Activated gamma-delta T cell treated with Interleukin-2 at 50 U/mL for 16 hours (primary cell): ENCODE data around the gene IGSF23.

Source experiments
- DNase-seq: peaks from one replicate; pipeline ENCODE4 v3.0.0-alpha.2; 2020

IGSF23 gene, protein sequence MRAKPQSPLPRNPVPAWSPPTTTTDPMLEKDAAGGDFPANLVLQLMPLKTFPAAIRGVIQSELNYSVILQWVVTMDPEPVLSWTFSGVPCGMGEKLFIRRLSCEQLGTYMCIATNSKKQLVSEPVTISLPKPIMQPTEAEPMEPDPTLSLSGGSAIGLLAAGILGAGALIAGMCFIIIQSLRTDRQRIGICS

DNA sequence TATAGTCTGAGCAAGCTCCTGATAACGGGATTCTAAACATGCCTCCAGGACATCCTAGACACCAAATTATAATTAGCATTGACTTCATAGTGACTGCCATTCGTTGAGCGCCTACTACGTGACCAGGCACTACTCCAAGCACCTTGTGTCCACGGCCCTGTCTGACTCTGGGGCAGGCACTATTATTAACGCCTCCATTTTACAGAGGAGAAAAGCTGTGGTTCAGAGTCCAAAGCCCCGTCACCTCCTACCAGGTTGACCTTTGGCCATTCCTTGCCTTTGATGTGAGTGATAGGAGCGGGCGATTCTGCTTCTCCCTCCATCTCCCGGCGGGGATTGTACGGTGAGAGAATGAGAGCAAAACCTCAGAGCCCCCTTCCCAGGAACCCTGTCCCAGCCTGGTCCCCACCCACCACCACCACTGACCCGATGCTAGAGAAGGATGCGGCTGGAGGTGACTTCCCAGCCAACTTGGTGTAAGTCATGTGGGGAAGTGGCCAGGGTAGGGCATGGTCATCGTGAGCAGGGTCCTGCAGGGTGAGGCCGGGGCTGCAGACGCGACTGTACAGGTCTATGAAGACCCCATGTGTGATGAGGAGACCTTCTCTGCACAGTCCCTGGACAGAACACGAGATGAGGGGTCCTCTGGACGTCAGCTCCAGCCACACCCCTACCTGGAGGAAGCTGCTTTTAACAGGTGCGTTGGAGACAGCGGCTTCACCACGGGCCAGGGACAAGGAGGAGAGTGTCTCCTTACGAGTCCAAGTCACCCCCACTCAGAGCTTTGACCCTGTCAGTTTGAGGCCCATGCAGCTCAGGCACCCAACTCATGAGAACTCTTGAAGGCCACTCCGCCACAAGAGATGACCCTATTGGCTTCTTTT is at the start of gene IGSF23:
Gene IGSF23, plus strand, starts transcription at position 269 of the 884 bp plus-strand sequence. Its CDS starts 83 bp downstream, at position 352.
- no peak for DNase-seq

DNA sequence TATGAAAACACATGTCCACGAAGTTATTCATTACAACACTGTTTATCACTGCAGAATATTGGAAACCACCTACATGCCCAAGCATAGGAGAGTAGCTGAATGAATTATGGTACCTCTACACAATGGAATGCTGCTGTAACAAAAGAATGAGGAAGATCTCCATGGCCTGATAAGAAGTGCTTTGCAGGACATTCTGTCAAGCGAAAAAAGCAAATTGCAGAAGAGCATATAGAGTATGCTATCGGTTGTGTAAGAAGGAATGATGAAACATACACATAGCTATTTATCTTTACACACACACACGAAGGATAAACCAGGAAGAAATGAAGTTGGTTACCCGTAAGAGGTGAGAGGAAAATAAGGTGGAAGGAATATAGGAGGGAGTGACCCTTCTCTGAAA is 46.4 kb upstream of the IGSF23 start:
- no peak for DNase-seq

DNA sequence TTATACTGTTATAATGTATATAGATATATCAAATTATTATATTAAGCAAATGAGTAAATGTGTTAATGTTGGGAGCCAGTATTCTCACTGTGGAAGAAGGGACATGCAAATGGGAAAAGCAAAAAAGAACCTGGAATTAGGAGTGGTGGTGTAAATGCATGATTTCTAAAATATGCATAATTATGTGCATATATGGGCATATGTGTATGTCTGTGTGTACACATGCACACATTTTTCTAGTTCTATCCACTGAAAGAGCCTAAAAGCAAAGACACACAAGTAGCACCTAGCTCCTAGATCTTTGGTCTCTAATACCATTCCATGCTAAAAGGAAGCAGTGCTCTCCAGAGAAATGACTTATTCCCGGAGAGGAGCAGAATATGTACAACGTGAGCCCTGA is 45.6 kb upstream of the IGSF23 start:
- no peak for DNase-seq

DNA sequence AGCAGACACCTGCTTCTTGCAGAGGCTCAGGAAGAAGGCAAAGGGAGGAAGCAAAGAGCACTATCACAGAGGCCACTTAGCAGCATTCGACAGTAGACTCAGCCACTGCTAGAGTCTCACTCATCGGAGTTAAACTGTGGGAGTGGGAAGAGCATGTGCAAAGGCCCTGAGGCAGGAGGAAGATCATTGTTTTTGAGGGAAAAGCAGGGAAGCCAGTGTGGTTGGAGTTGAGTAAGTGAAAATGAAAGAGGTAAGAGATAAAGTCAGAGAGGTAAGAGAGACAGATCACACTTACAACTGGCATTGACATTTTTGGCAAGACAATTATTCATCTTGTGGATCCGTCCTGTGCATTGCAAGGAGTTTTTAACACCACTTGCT is 42.8 kb upstream of the IGSF23 start:
- DNase-seq = no peak

DNA sequence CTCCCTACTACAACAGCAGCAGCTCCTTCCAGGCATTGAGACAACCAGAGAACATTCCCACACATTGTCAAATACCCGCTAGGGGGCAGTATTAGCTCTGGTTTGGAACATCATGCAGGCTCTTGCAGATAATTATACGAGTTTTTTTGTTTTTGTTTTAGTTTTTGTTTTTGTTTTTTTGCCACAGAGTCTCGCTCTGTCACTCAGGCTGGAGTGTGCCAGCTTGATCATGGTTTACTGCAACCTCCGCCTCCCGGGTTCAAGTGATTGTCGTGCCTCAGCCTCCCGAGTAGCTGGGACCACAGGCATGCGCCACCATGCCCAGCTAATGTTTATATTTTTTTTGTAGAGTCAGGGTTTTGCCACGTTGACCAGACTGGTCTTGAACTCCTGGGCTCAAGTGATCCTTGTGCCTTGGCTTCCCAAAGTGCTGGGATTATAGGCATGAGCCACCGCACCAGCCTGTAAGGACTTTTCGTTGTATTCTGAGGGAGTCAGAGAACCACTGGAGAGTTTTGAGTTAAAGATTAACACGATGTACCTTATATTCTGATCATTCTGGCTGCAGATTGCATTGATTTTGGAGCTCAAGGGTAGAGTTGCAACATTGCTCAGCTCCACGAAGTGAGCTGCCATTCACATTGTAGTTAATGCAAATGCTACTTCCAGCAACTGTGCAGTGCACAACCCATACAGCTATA is 42.2 kb upstream of the IGSF23 start:
- peak; percentile 36 for DNase-seq

DNA sequence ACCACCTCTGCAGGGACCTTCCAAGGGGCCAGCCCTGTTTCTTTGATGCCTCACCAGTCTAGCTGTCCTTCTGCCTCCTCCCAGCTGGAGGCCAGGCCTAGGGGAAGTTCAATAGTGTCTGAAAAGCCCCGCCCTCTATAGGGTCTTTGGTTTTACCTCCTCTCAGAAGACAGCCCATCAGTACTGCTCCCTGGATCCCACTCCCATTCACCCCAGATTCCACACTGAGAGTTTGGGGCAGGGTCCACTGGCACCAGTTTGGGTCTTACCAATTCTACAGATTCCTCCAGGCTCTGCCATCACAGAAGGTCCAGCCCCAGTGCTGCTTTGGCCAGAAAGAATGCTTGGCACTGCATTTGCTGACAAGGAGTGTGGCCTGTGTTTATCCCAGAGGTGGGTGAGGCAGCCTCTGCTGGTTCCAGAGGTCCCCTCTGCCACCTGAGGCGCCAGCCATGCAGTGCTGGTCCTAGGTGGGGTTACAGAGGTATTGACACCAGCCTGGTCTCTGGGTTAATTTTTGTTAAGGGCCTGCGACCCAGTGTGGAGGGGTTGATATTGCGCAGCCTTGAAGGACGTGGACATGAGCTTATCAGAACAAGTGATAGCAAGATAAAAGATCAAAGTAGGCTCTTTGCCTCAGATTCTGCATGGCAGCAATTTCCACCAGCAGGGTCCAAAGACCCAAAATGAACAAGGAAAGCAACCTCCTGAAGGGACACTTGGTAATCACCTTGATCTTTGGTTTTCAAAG is 41.4 kb upstream of the IGSF23 start:
- DNase-seq = no peak

DNA sequence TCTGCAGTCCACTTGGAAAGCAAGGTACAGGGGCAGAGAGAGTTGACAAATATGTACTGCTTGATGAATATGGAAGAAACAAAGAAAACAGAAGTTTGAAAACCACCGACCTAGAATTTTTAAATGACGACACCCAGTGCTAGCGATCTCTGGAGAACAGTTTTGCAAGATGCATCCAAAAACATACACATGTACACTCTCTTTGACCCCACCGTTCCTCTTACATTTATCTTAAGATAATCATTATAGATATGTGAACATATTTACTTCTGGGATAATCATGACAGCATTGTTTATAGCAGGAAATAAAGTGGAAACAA is 40.8 kb upstream of the IGSF23 start:
- no peak for DNase-seq

DNA sequence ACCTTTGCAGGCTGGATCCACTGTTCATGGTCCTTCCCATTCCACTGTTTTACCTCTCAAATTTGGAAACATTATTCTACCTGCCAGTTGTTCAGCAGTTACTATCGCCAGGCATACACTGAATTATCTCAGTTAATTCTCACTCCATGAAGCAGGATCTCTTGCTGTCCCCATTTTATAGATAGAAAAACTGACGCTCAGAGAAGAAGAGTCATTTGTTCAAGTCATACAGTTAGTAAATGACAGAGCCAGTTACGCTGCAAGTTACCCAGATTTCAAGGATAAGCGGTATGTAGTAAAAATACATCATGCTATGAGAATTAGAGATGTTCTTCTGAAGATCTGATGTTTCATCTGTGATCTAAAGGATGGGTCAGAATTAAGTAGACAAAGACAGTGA is 40.2 kb upstream of the IGSF23 start:
- DNase-seq = no peak

DNA sequence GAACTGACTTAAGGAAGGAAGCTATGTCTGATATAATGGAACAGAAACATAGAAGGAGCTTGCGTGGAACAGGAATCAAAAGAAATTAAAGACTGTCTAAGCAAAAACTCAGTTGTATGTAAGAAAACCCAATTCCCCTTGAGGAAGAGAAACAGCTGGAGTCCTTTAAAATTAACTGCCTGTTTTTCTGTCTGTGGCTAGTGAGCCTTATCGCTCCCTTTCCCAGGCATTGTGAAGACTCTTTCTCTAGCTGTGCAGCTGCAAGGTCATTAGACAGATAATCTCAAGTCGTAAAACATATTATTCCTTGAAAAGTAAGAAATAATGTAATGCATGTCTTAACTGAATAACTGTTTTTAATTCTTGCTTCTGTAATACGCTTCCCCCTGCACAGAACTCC is 39.7 kb upstream of the IGSF23 start:
- DNase-seq = no peak

DNA sequence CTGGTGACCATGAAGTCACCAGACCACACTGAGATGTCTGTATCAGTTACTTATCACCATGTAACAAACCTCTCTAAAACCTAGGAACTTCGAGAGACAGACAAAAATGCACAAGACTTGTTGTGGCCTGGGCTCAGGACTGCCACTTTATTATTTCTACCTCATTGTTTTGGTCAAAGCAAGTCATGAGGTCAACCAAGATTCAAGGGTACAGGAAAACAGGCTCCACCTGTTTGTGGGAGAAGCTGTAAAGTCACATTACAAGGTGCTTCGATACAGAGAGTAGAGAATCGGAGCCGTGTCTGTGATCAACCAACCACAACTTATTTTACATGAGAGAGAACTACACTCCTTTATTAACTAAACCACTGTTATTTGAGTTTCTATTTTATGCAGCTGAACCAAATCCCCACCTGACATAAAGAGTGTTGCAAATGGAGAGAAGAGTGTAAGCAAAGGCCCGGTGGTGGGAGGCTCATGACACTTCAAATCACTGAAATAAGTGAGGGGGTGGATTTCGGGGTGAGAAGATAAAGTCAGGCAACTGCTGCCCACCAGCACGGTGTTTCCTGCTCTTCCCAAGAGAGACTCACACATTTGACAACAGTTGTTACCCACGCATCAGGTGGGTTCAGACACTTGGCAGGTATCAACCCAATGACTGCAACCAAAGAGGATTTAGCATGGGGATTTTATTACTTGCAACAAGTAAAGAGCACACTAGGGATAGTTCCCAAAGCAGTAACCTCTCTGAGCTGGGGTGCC is 39.0 kb upstream of the IGSF23 start:
- no peak for DNase-seq

DNA sequence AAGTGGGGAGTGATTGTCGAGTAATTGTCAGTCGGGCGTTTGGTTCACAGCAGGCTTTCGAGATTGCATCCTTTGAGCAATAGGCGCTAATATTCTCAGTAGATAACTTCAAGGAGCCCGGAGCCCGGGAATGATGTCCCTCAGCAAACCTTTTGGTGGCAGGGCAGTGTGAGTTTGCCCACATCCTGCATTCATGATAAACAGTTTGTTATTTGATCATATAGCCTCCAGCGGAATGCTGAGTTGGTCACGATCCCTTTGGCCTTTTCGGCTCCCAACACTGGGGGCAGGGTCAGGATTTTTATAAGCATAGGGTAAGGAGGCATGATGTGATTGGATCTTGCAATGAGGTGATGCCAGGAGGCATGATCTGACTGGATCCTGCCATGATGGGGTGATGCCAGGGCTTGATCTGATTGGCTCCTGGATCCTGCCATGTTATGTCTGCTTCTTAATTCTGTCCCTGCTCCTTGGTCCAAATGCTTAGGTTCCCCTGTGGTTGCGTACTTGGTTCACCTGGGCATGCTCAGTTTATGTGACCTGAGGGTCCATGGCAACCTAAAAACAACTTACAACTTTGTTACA is 38.2 kb upstream of the IGSF23 start:
- no peak for DNase-seq

DNA sequence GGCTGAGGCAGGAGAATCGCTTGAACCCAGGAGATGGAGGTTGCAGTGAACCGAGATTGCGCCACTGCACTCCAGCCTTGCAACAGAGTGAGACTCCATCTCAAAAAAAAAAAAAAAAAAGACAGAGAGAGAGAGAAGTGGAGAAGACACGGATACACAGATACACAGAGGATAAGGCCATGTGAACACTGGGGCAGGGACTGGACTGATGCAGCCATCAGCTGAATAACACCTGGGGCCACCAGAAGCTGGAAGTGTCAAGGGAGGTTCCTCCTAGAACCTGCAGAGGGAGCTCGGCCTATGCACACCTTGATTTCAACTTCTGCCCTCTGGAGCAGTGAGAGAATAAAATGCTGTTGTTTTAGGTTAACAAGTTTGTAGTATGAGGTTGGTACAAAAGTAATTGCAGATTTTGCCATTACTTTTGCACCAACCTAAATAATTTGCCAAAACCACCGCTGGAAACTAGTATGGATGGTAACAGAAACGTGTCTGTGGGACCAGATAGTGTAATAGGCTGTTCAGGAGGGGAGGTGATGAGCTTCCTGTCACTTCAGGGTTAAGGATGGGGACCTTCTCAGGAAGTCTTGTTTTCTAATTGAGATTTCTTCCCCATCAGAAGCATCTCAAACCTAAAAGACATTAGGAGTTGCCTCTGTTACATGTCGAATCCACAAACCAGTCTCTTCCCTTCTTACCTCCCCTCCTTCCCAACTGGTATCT is 36.4 kb upstream of the IGSF23 start:
- no peak for DNase-seq

DNA sequence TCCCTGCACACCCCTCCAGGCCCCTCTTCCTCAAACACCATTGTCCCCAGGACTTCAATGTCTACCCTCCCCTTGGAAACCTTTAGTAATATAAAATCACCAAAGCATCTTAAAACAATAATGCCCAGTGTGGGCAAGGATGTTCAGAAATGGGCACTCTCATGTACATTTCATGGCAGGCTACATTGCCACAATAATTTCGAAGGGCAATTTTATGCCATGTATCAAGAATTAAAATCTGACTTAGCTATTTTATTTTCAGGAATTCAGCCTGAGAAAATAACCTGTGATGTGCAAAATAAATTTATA is 35.8 kb upstream of the IGSF23 start:
- DNase-seq = no peak

DNA sequence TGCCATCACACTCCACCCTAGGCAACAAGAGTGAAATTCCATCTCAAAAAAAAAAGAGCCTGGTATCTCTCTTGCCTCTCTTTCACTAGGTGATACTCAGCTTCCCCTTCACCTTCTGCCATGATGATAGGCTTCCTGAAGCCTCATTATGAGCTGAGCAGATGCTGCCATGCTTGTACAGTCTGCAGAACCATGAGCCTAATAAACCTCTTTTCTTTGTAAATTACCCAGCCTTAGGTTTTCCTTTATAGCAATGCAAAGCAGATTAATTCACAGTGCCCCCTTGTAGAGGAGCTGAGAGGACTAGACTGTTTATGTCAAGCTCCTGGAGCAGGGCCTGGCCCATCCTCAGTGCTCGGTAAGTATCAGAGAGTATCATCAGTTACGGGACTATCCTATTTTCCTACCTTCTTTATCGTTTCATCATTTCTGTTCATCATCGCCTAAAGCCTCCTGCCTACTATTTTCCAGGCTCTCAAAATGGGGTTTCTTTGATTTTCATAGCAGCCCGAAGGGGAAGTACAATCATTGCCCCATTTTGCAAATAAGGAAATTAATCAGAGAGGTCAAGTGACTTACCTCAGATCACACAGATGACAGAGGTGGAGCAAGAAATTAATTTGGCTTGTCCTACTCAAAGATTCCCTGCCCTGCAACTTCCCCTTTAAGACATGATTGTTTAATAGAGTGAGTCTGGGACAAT is 33.5 kb upstream of the IGSF23 start:
- no peak for DNase-seq

DNA sequence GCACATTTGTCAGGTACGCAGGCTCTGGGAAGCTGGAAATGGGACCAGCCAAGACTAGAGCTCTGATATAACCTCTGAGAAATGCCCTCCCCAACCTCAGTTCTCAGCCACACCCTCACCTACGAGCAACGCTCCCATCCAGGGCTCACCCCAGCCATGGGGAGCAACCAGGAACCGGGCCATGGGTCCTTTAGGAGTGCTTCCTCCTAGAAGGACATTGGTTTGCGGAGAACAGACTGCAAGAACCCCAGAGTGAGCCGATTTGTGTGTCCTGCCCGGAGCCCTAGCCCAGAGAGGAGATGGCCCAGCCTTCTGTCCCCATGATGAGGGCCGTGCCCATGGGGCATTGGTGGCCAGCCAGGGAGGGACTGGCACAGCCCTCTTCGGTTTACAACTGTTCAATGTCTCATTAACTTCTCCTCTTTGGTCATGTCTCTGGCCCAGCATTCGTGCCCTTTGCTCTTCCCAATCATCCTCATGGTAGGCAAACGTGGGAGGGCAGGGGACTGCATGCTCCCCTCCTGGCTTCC is 32.9 kb upstream of the IGSF23 start:
- DNase-seq = no peak

DNA sequence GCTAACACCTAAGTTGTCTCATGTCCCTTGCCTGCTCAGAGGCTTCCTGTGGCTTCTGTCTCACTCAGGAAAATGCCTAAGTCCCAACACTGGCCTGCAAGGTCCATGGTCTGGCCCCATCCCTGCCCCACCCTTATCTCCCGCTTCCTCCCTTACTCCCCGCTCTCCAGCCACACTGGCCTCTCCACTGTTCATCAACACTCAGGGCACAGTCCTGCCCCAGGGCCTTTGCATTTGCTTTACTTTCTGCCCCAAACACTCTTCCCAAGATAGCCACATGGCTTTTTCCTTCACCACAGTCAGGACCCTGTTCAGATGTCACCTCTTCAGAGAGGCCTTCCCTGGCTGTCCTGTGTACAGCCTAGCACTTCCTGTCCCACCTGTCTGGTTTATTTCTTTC is 32.1 kb upstream of the IGSF23 start:
- DNase-seq = no peak

DNA sequence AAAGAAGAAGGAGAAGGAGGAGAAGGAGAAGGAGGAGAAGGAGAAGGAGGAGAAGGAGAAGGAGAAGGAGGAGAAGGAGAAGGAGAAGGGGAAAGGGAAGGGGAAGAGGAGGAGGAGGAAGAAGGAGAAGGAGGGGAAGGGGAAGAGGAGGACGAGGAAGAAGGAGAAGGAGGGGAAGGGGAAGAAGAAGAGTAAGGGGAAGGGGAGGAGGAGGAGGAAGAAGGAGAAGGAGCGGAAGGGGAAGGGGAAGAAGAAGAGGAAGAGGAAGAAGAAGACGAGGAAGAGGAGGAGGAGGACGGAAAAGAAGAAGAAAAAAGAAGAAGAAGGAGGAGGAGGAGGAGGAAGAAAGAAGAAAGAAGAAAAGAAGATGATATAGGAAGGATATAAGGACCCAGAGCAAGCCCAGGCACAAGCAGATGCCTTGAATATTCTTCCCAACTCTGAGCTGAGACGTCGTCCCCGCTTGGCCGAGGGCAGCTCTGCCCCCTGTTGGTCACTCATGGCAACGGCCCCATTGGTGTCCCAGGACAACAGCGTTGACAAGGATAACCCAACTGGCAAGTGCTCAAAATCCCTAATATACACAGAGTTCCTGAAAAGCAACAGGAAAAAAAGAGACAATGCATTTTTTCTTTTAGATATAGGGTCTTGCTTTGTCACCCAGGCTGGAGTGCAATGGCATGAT is 30.6 kb upstream of the IGSF23 start:
- DNase-seq = no peak

DNA sequence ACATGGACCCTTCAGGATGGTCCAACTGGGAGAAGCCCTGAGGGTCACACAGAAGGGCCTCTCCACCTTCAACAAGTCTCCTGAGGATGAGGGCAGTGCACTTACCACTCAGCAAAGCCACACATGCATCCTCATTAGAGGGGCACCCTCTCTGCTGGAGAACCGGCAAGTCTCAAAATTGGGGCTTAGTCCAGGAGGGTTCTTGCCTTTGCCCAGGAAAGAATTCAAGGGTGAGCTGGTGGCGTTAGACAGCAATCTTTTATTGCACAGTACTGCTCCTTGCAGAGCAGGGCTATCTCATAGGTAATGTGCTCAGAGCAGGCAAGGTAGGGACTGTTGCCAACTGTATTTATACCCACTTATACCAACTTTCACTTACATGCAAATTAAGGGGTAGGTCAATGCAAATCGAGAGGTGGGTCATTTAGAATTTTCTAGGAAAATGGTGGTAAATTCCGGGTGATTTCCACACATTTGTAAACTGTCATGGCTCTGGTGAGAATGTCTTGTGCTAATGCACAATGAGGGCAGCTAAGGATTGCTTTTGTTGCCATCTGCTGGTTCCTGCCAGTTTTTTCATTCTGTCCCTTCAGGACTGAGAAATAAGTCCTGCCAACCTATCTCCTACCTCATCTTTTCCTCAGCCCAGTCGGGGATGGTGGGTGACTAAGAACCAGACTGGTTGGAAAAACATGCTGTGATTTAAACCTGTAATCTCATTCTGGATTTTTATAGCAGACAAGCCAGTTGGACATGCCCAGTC is 27.8 kb upstream of the IGSF23 start:
- DNase-seq = no peak
